CD14-positive monocyte (primary cell): ENCODE measurements around the gene CCDC85A. TPM values are rescaled to one million over a fixed set of nuclear protein-coding genes. Genes with fewer than 3 reads are reported as not detected.

Experiments
- DNase-seq, 3 donors: peaks; one replicate each; pipeline ENCODE4 v3.0.0-alpha.2; 2011 to 2022
- H2AFZ ChIP-seq: 2 replicates; pipeline ENCODE4 v1.6.0; 2012; ENCODE audit warnings: mild to moderate bottlenecking, low read depth, low read length, inconsistent platforms; ENCODE audit not compliant: insufficient read depth, poor library complexity, severe bottlenecking
- H3K27ac ChIP-seq, 2 donors: 1 replicate in 1 of 2; 2 replicates in 1 of 2; pipeline ENCODE4 v1.5.1; 2012 to 2013; ENCODE audit warnings: low read length in 2 of 2, control low read depth in 1 of 2, inconsistent platforms in 1 of 2, low read depth in 1 of 2, mild to moderate bottlenecking in 1 of 2
- H3K27me3 ChIP-seq, 2 donors: one replicate each; pipeline versions ENCODE4 v1.6.0 to v1.6.1; 2011 to 2013; ENCODE audit warnings: low read length in 2 of 2; ENCODE audit not compliant: control insufficient read depth in 2 of 2, insufficient read depth in 2 of 2
- H3K36me3 ChIP-seq, 2 donors: replicated peaks in 1 of 2; 1 replicate in 1 of 2; 2 replicates in 1 of 2; pipeline versions ENCODE4 v1.5.1 to v1.6.1; 2012 to 2013; ENCODE audit warnings: low read length in 2 of 2, control low read depth in 1 of 2, inconsistent platforms in 1 of 2, mild to moderate bottlenecking in 1 of 2; ENCODE audit not compliant: insufficient read depth in 2 of 2, control insufficient read depth in 1 of 2
- H3K4me1 ChIP-seq, 2 donors: 1 replicate in 1 of 2; 2 replicates in 1 of 2; pipeline versions ENCODE4 v1.5.1 to v1.6.1; 2012 to 2013; ENCODE audit warnings: low read length in 2 of 2, control low read depth in 1 of 2, inconsistent platforms in 1 of 2, mild to moderate bottlenecking in 1 of 2, moderate library complexity in 1 of 2; ENCODE audit not compliant: insufficient read depth in 2 of 2, control insufficient read depth in 1 of 2
- H3K4me2 ChIP-seq: replicated peaks from 2 replicates; pipeline ENCODE3; 2012; ENCODE audit warnings: low read length, moderate library complexity, mild to moderate bottlenecking; ENCODE audit not compliant: poor library complexity, severe bottlenecking; ENCODE audit errors: extremely low read depth
- H3K4me3 ChIP-seq, 3 experiments: fragments of 200-600 bp in 1 of 3; sonication (generic) in 1 of 3; replicated peaks in 1 of 3; 1 replicate in 2 of 3; 2 replicates in 1 of 3; pipeline ENCODE4 v1.5.1; 2011 to 2013; ENCODE audit warnings: low read length in 3 of 3, mild to moderate bottlenecking in 3 of 3, control low read depth in 2 of 3, low read depth in 2 of 3, inconsistent platforms in 1 of 3, moderate library complexity in 1 of 3
- H3K79me2 ChIP-seq: 2 replicates; pipeline ENCODE4 v1.6.0; 2012; ENCODE audit warnings: mild to moderate bottlenecking, control low read depth, inconsistent platforms, low read length, moderate library complexity; ENCODE audit not compliant: insufficient read depth
- H3K9ac ChIP-seq: 2 replicates; pipeline ENCODE4 v1.6.0; 2017; ENCODE audit warnings: low read length, mild to moderate bottlenecking; ENCODE audit not compliant: insufficient read depth, poor library complexity, severe bottlenecking
- H3K9me3 ChIP-seq, 2 donors: replicated peaks in 1 of 2; 1 replicate in 1 of 2; 2 replicates in 1 of 2; pipeline versions ENCODE4 v1.5.1 to v1.6.1; 2012 to 2013; ENCODE audit warnings: low read length in 2 of 2, control low read depth in 1 of 2; ENCODE audit not compliant: control insufficient read depth in 1 of 2, insufficient read depth in 1 of 2
- H4K20me1 ChIP-seq: 2 replicates; pipeline ENCODE4 v1.6.0; 2012; ENCODE audit warnings: mild to moderate bottlenecking, low read length, control low read depth, moderate library complexity; ENCODE audit not compliant: insufficient read depth
- H3K27ac Mint-ChIP-seq, 7 donors: one replicate each; pipeline ENCODE4 v1.8.0; 2020; ENCODE audit warnings: mild to moderate bottlenecking in 7 of 7, mixed read lengths in 7 of 7, moderate library complexity in 6 of 7, inconsistent platforms in 2 of 7
- H3K27me3 Mint-ChIP-seq, 3 donors: one replicate each; pipeline ENCODE4 v1.8.0; 2021 to 2022; ENCODE audit warnings: low read depth in 3 of 3, mild to moderate bottlenecking in 3 of 3, mixed read lengths in 3 of 3, moderate library complexity in 3 of 3, inconsistent platforms in 1 of 3
- H3K36me3 Mint-ChIP-seq, 2 donors: one replicate each; pipeline ENCODE4 v1.8.0; 2020; ENCODE audit warnings: mixed read lengths in 2 of 2, inconsistent platforms in 1 of 2, mild to moderate bottlenecking in 1 of 2
- H3K4me1 Mint-ChIP-seq: one replicate; pipeline ENCODE4 v1.8.0; 2020; ENCODE audit warnings: mild to moderate bottlenecking, mixed read lengths
- H3K4me3 Mint-ChIP-seq, 2 donors: one replicate each; pipeline ENCODE4 v1.8.0; 2020; ENCODE audit warnings: mild to moderate bottlenecking in 2 of 2, mixed read lengths in 2 of 2, moderate library complexity in 1 of 2
- H3K9me3 Mint-ChIP-seq, 7 donors: one replicate each; pipeline ENCODE4 v1.8.0; 2020 to 2022; ENCODE audit warnings: mixed read lengths in 7 of 7, mild to moderate bottlenecking in 6 of 7, moderate library complexity in 6 of 7, inconsistent platforms in 2 of 7
- WGBS: methylation state at CpG from one replicate; pipeline ENCODE4 v1.1.5; 2013; ENCODE audit warnings: missing lambda C conversion rate; ENCODE audit not compliant: insufficient coverage; 5-methylcytosine and 5-hydroxymethylcytosine counted together
- intact Hi-C, 2 donors: fragments of 100-400 bp; cut with micrococcal nuclease; formaldehyde crosslinking; loops; one replicate each; pipeline versions ENCODE4 v1.15.0 to v1.15.1; 2023
- polyA plus RNA-seq, 3 donors: library from polyadenylated mRNA; depleted of rRNA in 1 of 3; unstranded in 2 of 3; stranded (reverse) in 1 of 3; fragments of 300-500 nt in 2 of 3; fragments of >200 nt in 1 of 3; fragmentation: Illumina TruSeq in 2 of 3; gene quantifications; 1 replicate in 2 of 3; 2 replicates in 1 of 3; pipeline ENCODE4 v1.2.3, GENCODE V29; 2012 to 2021
- TF ChIP-seq, protein P1 (sequence below): fragments of 200-600 bp; IDR thresholded peaks from one replicate; pipeline ENCODE4 v1.8.0; 2022; ENCODE audit warnings: antibody characterized with exemption, mild to moderate bottlenecking

The CCDC85A gene
- polyA plus RNA-seq, 3 donors: not detected

DNA sequence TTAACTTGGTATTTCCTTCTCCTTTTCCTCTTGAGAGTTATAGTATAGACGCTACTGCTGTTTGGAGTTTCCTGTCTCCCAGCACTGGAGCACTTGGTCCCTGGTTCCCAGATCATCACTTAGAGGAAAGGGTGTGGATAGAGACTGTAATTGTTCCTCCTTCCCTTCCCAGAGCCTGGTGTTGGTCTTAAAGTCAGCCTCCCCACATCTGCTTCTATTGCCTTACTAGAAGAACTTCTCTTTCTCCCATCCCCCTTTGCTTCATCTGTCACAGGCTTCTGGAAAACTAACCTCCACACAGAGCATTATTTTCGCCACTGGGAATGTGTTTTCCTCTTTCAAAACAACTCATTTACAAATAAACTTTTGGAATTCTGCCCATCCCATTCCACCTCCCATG is 131.0 kb downstream of the CCDC85A start:
- H3K27me3 Mint-ChIP-seq: no peaks in the 10 kb centered on the region
- no peaks in the 10 kb centered on the region for H4K20me1 ChIP-seq
- 86% methylated on average over 1 of the region's 2 CpGs for WGBS

DNA sequence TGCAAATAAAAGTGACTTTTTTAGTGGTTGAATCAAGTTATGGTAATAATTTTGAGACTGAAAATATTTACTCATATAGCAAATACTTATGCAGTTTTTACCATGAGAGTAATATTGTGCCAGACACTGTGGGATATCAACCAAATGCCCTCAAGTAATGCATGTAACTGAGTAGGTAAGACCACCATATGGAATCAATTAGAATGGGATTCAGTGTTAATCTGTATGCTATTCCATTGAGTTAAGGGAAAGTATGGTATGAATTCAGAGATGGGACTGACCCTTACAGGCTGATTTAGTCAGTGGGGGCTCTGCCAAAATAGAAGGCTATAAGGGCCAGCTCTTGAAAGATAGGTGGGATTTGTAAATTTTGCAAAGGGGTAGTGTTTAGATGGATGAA is 131.6 kb downstream of the CCDC85A start:
- TF ChIP-seq, protein P1, sequence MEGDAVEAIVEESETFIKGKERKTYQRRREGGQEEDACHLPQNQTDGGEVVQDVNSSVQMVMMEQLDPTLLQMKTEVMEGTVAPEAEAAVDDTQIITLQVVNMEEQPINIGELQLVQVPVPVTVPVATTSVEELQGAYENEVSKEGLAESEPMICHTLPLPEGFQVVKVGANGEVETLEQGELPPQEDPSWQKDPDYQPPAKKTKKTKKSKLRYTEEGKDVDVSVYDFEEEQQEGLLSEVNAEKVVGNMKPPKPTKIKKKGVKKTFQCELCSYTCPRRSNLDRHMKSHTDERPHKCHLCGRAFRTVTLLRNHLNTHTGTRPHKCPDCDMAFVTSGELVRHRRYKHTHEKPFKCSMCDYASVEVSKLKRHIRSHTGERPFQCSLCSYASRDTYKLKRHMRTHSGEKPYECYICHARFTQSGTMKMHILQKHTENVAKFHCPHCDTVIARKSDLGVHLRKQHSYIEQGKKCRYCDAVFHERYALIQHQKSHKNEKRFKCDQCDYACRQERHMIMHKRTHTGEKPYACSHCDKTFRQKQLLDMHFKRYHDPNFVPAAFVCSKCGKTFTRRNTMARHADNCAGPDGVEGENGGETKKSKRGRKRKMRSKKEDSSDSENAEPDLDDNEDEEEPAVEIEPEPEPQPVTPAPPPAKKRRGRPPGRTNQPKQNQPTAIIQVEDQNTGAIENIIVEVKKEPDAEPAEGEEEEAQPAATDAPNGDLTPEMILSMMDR: no peak
- intact Hi-C loops: no loop called here
- Histone ChIP-seq H3K79me2 (no peaks in the 10 kb centered on the region), H3K4me3 (no peak overlapping the region), H2AFZ (no peak overlapping the region), H4K20me1 (no peaks in the 10 kb centered on the region), H3K4me1 (no peaks in the 10 kb centered on the region), H3K4me2 (no peak overlapping the region), H3K9ac (no peak overlapping the region), H3K27me3 (no peaks in the 10 kb centered on the region), H3K36me3 (no peaks in the 10 kb centered on the region), H3K27ac (no peak overlapping the region), H3K9me3 (no peaks in the 10 kb centered on the region)
- no peaks in the 10 kb centered on the region for H3K27me3 Mint-ChIP-seq
- peaks cover 0 to 6% (median 3%) of the 10 kb centered on the region in 7 donors for H3K9me3 Mint-ChIP-seq
- no peak for DNase-seq
- no peaks in the 10 kb centered on the region for H3K36me3 Mint-ChIP-seq
- H3K27ac Mint-ChIP-seq: no peak overlapping the region
- no peak overlapping the region for H3K4me3 Mint-ChIP-seq
- no peaks in the 10 kb centered on the region for H3K4me1 Mint-ChIP-seq

More for the DNA sequence above, 131.0 kb downstream of the CCDC85A start:
- Histone ChIP-seq H3K27me3 (no peaks in the 10 kb centered on the region), H3K36me3 (no peaks in the 10 kb centered on the region), H3K9me3 (no peaks in the 10 kb centered on the region), H3K79me2 (no peaks in the 10 kb centered on the region), H2AFZ (no peak overlapping the region), H3K9ac (no peak overlapping the region), H3K4me2 (no peak overlapping the region), H3K27ac (no peak overlapping the region), H3K4me3 (no peak overlapping the region), H3K4me1 (no peaks in the 10 kb centered on the region)
- intact Hi-C loops: no loop called here
- no peaks in the 10 kb centered on the region for H3K36me3 Mint-ChIP-seq
- no peak overlapping the region for H3K27ac Mint-ChIP-seq
- no peaks in the 10 kb centered on the region for H3K4me1 Mint-ChIP-seq
- TF ChIP-seq, protein P1: no peak
- H3K4me3 Mint-ChIP-seq: no peak overlapping the region
- H3K9me3 Mint-ChIP-seq: peaks cover 0 to 6% (median 3%) of the 10 kb centered on the region in 7 donors
- DNase-seq: no peak
